Panc1 (cell line): Measurements from ENCODE around the gene SSC5D. TPM values are rescaled to one million over a fixed set of nuclear protein-coding genes. Genes with fewer than 3 reads are reported as not detected.
A peak's percentile ranks its signal among the peaks of the same experiment; 100 is the strongest.

Experiments used
- ATAC-seq: fragments of 200-7000 bp; cut with Tn5 transposase; 2 replicates; pipeline ENCODE4 v1.9.1; 2020; ENCODE audit warnings: mild to moderate bottlenecking, moderate library complexity
- BruUV-seq: library from RNA; stranded (reverse); fragments of 400-500 nt; replicated peaks from 2 replicates; lab custom pipeline; 2021; lab: Mats Ljungman, UMichigan
- CTCF ChIA-PET: fragments of 300-600 bp; sonication (Branson Sonifier 250); formaldehyde crosslinking; loops from one replicate; lab custom pipeline; 2022; ENCODE audit warnings: antibody characterized with exemption; lab: Charles Lee
- POLR2A ChIA-PET: fragments of 300-600 bp; sonication (Branson Sonifier 250); formaldehyde crosslinking; loops from one replicate; lab custom pipeline; 2022; ENCODE audit warnings: antibody characterized with exemption; lab: Charles Lee
- DNase-seq: peaks from one replicate; pipeline ENCODE4 v3.0.0-alpha.2; 2010; ENCODE audit warnings: low read depth, low spot score
- H3K27ac ChIP-seq: 2 replicates; pipeline ENCODE4 v1.5.1; 2011; ENCODE audit warnings: mild to moderate bottlenecking, low read length, inconsistent platforms
- H3K27me3 ChIP-seq: fragments of 200-500 bp; sonication (Bioruptor generic); 2 replicates; pipeline ENCODE4 v1.6.0; 2014; ENCODE audit warnings: low read length, inconsistent platforms; ENCODE audit not compliant: control insufficient read depth, insufficient read depth
- H3K36me3 ChIP-seq: fragments of 200-500 bp; sonication (Bioruptor generic); 2 replicates; pipeline ENCODE4 v1.5.1; 2014; ENCODE audit warnings: inconsistent platforms, mild to moderate bottlenecking, low read length, moderate library complexity; ENCODE audit not compliant: control insufficient read depth, insufficient read depth
- H3K4me1 ChIP-seq: 2 replicates; pipeline ENCODE4 v1.5.1; 2011; ENCODE audit warnings: inconsistent platforms, mild to moderate bottlenecking, low read length, moderate library complexity; ENCODE audit not compliant: control insufficient read depth, insufficient read depth
- H3K4me3 ChIP-seq, 2 experiments: 2 replicates each; pipeline ENCODE4 v1.5.1; 2011 to 2012; ENCODE audit warnings: low read depth in 2 of 2, low read length in 2 of 2, mild to moderate bottlenecking in 2 of 2, inconsistent platforms in 1 of 2, moderate library complexity in 1 of 2
- H3K9me3 ChIP-seq: fragments of 200-500 bp; sonication (Bioruptor generic); 2 replicates; pipeline ENCODE4 v1.5.1; 2014; ENCODE audit warnings: low read depth, mild to moderate bottlenecking, inconsistent platforms, low read length, moderate library complexity; ENCODE audit not compliant: control insufficient read depth, insufficient read depth
- POLR2AphosphoS5 ChIP-seq: IDR thresholded peaks from 2 replicates; pipeline ENCODE4 v1.6.1; 2012; ENCODE audit warnings: mild to moderate bottlenecking, low read depth, low read length, moderate library complexity
- SIN3A ChIP-seq: IDR thresholded peaks from 2 replicates; pipeline ENCODE4 v1.6.1; 2012; ENCODE audit warnings: low read depth, mild to moderate bottlenecking, low read length, moderate library complexity, borderline replicate concordance; ENCODE audit not compliant: insufficient read depth
- TCF7L2 ChIP-seq: IDR thresholded peaks from 2 replicates; pipeline ENCODE4 v1.6.1; 2011; ENCODE audit warnings: mild to moderate bottlenecking, low read depth, low read length, inconsistent platforms
- in situ Hi-C: cut with HindIII; loops from 2 replicates; pipeline ENCODE4 v1.10.0; 2016; ENCODE audit warnings: low sequenced_read_pairs, low pct_unique_long_range_greater_than_20kb
- intact Hi-C: fragments of 100-400 bp; cut with micrococcal nuclease; formaldehyde crosslinking; loops from one replicate; pipeline ENCODE4 v1.10.0; 2022; ENCODE audit not compliant: unreplicated experiment
- total RNA-seq: library from RNA; stranded (reverse); gene quantifications from one replicate; pipeline ENCODE4 v1.2.1, GENCODE V29; 2021; ENCODE audit not compliant: unreplicated experiment
- TF ChIP-seq, protein P1 (sequence below): fragments of 450-650 bp; IDR thresholded peaks from 2 replicates; pipeline ENCODE4 v1.5.1; 2017; ENCODE audit warnings: mild to moderate bottlenecking
- TF ChIP-seq, protein P2 (sequence below), 2 experiments: IDR thresholded peaks; 2 replicates each; pipeline ENCODE4 v1.6.1; 2011 to 2012; ENCODE audit warnings: low read depth in 2 of 2, control low read depth in 1 of 2, low read length in 1 of 2, mild to moderate bottlenecking in 1 of 2, moderate library complexity in 1 of 2; ENCODE audit not compliant: insufficient read depth in 1 of 2

The SSC5D gene
- total RNA-seq, 1 experiment from 2014 or later = 13.0 TPM

DNA sequence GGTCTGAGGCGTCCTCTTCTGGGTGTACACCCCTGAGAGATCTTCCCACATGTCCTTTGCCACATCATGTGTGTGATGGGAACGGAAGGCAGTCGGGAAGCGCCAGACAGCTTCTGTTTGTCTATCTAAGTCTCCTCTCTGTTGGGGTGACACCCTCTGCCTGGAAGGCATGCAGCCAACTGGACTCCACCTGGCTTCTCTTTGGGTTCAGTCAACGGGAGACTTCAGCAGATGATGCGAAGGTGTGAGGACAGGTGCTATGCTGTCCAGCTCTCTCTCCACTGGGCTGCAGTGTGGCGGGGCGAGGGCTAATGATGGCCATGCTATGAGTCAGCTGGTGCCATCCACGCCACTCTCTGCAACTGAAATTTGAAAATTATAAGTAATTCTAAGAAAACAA, 71.4 kb downstream of the SSC5D start:
- H3K9me3 ChIP-seq = no peaks in the 10 kb centered on the region; the same call in 1 of the 2 replicates
- no peaks in the 10 kb centered on the region for H3K36me3 ChIP-seq
- H3K4me1 ChIP-seq = peaks cover 7% of the 10 kb centered on the region
- no peaks in the 10 kb centered on the region for H3K27me3 ChIP-seq
- no peak for ATAC-seq
- ChIA-PET CTCF (interaction anchor here (0.6 kb wide), 2 partner anchors 23 to 47 kb away, joined by 3 to 9 read pairs; no protein-coding TSS in a partner anchor), POLR2A (no interaction called here)
- H3K27ac ChIP-seq = no peak overlapping the region
- DNase-seq = no peak
- no peak overlapping the region for H3K4me3 ChIP-seq
- TF ChIP-seq, protein P1, sequence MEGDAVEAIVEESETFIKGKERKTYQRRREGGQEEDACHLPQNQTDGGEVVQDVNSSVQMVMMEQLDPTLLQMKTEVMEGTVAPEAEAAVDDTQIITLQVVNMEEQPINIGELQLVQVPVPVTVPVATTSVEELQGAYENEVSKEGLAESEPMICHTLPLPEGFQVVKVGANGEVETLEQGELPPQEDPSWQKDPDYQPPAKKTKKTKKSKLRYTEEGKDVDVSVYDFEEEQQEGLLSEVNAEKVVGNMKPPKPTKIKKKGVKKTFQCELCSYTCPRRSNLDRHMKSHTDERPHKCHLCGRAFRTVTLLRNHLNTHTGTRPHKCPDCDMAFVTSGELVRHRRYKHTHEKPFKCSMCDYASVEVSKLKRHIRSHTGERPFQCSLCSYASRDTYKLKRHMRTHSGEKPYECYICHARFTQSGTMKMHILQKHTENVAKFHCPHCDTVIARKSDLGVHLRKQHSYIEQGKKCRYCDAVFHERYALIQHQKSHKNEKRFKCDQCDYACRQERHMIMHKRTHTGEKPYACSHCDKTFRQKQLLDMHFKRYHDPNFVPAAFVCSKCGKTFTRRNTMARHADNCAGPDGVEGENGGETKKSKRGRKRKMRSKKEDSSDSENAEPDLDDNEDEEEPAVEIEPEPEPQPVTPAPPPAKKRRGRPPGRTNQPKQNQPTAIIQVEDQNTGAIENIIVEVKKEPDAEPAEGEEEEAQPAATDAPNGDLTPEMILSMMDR = no peak
- TF ChIP-seq TCF7L2 (no peak), SIN3A (no peak), POLR2AphosphoS5 (no peak)
- TF ChIP-seq, protein P2, sequence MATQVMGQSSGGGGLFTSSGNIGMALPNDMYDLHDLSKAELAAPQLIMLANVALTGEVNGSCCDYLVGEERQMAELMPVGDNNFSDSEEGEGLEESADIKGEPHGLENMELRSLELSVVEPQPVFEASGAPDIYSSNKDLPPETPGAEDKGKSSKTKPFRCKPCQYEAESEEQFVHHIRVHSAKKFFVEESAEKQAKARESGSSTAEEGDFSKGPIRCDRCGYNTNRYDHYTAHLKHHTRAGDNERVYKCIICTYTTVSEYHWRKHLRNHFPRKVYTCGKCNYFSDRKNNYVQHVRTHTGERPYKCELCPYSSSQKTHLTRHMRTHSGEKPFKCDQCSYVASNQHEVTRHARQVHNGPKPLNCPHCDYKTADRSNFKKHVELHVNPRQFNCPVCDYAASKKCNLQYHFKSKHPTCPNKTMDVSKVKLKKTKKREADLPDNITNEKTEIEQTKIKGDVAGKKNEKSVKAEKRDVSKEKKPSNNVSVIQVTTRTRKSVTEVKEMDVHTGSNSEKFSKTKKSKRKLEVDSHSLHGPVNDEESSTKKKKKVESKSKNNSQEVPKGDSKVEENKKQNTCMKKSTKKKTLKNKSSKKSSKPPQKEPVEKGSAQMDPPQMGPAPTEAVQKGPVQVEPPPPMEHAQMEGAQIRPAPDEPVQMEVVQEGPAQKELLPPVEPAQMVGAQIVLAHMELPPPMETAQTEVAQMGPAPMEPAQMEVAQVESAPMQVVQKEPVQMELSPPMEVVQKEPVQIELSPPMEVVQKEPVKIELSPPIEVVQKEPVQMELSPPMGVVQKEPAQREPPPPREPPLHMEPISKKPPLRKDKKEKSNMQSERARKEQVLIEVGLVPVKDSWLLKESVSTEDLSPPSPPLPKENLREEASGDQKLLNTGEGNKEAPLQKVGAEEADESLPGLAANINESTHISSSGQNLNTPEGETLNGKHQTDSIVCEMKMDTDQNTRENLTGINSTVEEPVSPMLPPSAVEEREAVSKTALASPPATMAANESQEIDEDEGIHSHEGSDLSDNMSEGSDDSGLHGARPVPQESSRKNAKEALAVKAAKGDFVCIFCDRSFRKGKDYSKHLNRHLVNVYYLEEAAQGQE (IDR thresholded peaks at IDR 0.05; ENCODE audit: insufficient read depth in 1 of 2, low read depth in 2 of 2, low read length in 1 of 2) = no peak
- no TSS peak for BruUV-seq
- in situ Hi-C loops (no loop called here), intact Hi-C loops (no loop called here)

- Histone ChIP-seq H3K4me3 (no peak overlapping the region), H3K9me3 (no peaks in the 10 kb centered on the region; the same call in 1 of the 2 replicates), H3K27me3 (no peaks in the 10 kb centered on the region), H3K36me3 (no peaks in the 10 kb centered on the region), H3K27ac (no peak overlapping the region), H3K4me1 (peaks cover 7% of the 10 kb centered on the region)
- ATAC-seq (peak; percentile 82), DNase-seq (no peak)
- intact Hi-C loops = no loop called here
- ChIA-PET POLR2A (no interaction called here), CTCF (no interaction called here)
- in situ Hi-C loops = no loop called here
- TF ChIP-seq TCF7L2 = no peak
- TF ChIP-seq, protein P1 = no peak
- no peak for TF ChIP-seq POLR2AphosphoS5
- no peak for TF ChIP-seq SIN3A
- TF ChIP-seq, protein P2 (IDR thresholded peaks at IDR 0.05; ENCODE audit: insufficient read depth in 1 of 2, low read depth in 2 of 2, low read length in 1 of 2) = no peak
- no TSS peak for BruUV-seq
These were observed 75.0 kb downstream of the SSC5D start for GRCh38 chr19:55563261-55563690.
